Neural progenitor cell (in vitro differentiated cells): ENCODE measurements around the gene NTM.

Experiments used
- CTCF ChIP-seq: fragments of 200-600 bp; sonication (generic); IDR thresholded peaks from 2 replicates; pipeline ENCODE4 v1.5.1; 2017; ENCODE audit warnings: antibody characterized with exemption, mild to moderate bottlenecking
- EZH2phosphoT487 ChIP-seq: fragments of 200-600 bp; sonication (generic); IDR thresholded peaks from 2 replicates; pipeline ENCODE4 v1.6.1; 2017; ENCODE audit warnings: antibody characterized with exemption

- no peak for TF ChIP-seq CTCF
- TF ChIP-seq EZH2phosphoT487, result no peak
These were observed 660.5 kb downstream of the NTM start for GRCh38 chr11:132030896-132031295.
